ENCODE data around the gene NCAPD3.

The NCAPD3 gene

GRCh38 chr11:134267966-134268365 lies 44.2 kb upstream of the NCAPD3 start:
- ChIA-PET POLR2A (no interaction called here), CTCF (interaction anchor here (1.5 kb wide), 1 partner anchor 14 kb away, joined by 4 read pairs; the partner anchor contains the start of gene ACAD8)
- no peak for TF ChIP-seq CTCF (IDR thresholded peaks at IDR 0.05; ENCODE audit: control extremely low read depth, extremely low read depth, low read depth, missing control alignments)
- DNase-seq (ENCODE audit: extremely low spot score), result no peak

DNA sequence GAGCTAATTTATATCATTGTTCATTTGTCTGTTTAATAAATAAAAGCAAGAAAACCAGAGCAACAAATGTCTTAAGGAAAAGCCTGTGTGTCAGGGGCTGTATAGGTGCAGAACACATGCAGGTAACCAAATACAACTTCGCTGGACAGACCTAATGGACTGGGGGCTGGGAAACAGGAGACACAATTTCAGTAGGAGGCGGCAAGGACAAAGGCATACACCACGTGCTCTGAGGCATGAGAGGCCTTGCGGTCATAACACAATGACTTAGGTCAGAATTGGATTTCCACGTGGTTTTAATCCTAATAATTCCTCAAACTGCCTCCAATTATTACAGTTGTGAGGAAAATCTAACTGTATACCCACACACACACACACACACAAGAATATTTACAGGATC lies 43.7 kb upstream of the NCAPD3 start:
- no peak for DNase-seq (ENCODE audit: extremely low spot score)
- ChIA-PET POLR2A (no interaction called here), CTCF (interaction anchor here (7.1 to 7.7 kb wide), 2 partner anchors 8 to 15 kb away, joined by 46 to 99 read pairs; partner anchors contain the start of genes ACAD8, GLB1L3 and THYN1)
- no peak for TF ChIP-seq CTCF (IDR thresholded peaks at IDR 0.05; ENCODE audit: control extremely low read depth, extremely low read depth, low read depth, missing control alignments)

- no peak for TF ChIP-seq CTCF (IDR thresholded peaks at IDR 0.05; ENCODE audit: control extremely low read depth, extremely low read depth, low read depth, missing control alignments)
- no peak for DNase-seq (ENCODE audit: extremely low spot score)
- POLR2A ChIA-PET, result no interaction called here
- CTCF ChIA-PET, result interaction anchor here (7.1 to 7.7 kb wide), 2 partner anchors 8 to 14 kb away, joined by 46 to 99 read pairs; partner anchors contain the start of genes ACAD8, GLB1L3 and THYN1
Observed at GRCh38 chr11:134266841-134267251, 43.1 kb upstream of the NCAPD3 start.

- DNase-seq (ENCODE audit: extremely low spot score), result no peak
- ChIA-PET CTCF (interaction anchor here (7.1 to 7.7 kb wide), 2 partner anchors 9 to 14 kb away, joined by 46 to 99 read pairs; partner anchors contain the start of genes ACAD8, GLB1L3 and THYN1), POLR2A (no interaction called here)
- no peak for TF ChIP-seq CTCF (IDR thresholded peaks at IDR 0.05; ENCODE audit: control extremely low read depth, extremely low read depth, low read depth, missing control alignments)
Observed at GRCh38 chr11:134266440-134266839, 42.7 kb upstream of the NCAPD3 start.

- no peak for DNase-seq (ENCODE audit: extremely low spot score)
- no peak for TF ChIP-seq CTCF (IDR thresholded peaks at IDR 0.05; ENCODE audit: control extremely low read depth, extremely low read depth, low read depth, missing control alignments)
- CTCF ChIA-PET, result interaction anchor here (1.0 to 7.7 kb wide), 4 partner anchors 10 to 603 kb away, joined by 3 to 99 read pairs (median 24); partner anchors contain the start of genes ACAD8, GLB1L3 and THYN1
- POLR2A ChIA-PET, result no interaction called here
Observed at GRCh38 chr11:134264966-134265764, 41.4 kb upstream of the NCAPD3 start.

DNA sequence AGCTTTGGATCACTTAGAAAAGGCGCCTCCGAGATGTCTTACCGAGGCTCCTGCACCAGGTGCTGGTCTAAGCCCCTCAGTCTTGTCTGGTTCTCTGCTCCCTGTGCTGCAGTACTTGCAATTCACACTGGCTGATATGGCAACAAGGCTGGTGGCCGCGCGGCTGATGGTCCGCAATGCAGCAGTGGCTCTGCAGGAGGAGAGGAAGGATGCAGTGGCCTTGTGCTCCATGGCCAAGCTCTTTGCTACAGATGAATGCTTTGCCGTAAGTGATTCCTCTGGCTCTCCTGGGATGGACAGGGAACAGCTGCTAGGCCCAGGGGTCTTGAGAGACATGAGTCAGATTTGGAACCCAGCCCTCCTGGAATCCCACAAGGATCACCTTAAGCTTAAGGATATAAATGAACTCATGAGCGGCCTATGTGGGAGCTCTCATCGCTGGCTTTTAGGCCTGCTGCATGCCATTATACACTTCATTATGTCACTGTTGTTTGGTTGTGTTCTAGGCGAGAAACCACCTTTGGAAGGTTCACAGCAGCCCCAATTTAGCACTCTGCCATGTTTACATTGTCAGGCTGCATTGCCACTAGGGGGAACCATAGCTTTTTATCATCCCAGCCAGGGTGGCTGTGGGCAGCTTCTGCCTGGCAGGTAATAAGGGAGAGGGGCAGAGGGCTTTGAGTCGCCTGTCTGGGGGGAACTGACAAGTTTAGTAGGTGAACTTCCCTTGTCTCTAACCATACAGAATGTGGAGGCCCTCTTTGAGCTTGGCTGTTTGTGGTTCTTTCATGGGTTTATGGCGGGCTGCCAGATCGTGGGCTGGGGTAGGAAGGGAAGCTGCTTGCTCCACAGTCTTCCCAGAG lies 38.1 kb upstream of the NCAPD3 start:
- ChIA-PET POLR2A (no interaction called here), CTCF (interaction anchor here (1.0 to 7.7 kb wide), 13 partner anchors 9 to 88 kb away, joined by 3 to 99 read pairs (median 4); partner anchors contain the start of genes ACAD8, GLB1L3 and THYN1)
- peak; percentile 63 for DNase-seq (ENCODE audit: extremely low spot score)
- peak; percentile 64 for TF ChIP-seq CTCF (IDR thresholded peaks at IDR 0.05; ENCODE audit: control extremely low read depth, extremely low read depth, low read depth, missing control alignments)

All from GM10248 (cell line).